GM18907 (cell line): ENCODE measurements around the gene RIPPLY3.

Source experiments
- ATAC-seq: cut with Tn5 transposase; IDR thresholded peaks from one replicate; pipeline ENCODE4 v1.9.1; 2021; ENCODE audit warnings: mild to moderate bottlenecking, moderate library complexity; ENCODE audit not compliant: unreplicated experiment

Gene RIPPLY3

DNA sequence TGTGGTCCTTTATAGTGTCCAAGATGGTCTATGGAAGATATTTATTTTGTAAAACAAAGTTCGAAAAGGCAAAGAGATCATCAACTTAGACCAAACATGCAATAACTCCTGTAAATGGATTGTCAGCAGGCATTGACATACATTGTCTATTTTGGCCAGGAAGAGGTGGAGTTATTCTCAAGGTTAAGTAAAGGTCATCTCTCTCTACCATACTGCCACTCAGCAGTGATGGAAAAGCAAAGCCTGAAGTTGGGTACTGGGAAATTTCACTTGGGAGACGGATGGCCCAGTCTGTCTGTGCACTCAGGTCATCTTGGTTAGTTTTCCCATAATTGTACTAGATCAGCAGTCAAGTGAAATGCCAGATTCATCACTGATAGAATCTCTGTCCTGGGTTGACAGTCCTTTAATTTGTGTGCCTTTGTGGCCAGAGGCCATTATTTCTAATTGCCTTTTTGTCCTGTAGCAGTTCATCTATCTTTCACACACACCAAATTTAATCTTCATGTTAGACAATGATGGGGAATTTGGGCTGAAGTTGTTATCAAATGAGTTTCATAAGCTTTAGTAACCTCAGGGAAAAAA, 48.9 kb downstream of the RIPPLY3 start:
- no peak for ATAC-seq

DNA sequence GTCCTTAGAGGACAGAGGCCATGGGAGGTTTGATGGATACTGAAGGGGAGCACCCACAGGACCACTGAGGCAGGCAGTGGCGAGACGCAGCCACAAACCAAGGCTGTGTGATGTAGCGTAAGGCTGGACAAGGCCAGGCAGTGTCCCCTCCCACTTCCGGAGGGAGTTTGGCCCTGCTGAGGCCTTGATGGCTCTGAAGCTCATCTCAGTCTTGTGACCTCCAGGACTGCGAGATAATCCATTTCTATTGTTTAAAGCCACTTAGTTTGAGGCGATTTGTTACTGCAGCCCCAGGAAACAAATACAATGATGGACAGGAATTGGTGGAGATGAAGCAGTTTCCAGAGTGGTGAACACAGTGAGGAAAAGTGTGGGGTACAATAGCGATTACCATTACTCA, 51.1 kb downstream of the RIPPLY3 start:
- ATAC-seq = no peak

GRCh38 chr21:37058261-37058660, 51.8 kb downstream of the RIPPLY3 start:
- ATAC-seq = no peak

- ATAC-seq = no peak
These were observed 52.7 kb downstream of the RIPPLY3 start for GRCh38 chr21:37059181-37059580.

- no peak for ATAC-seq
These were observed 53.8 kb downstream of the RIPPLY3 start for GRCh38 chr21:37060296-37060695.

GRCh38 chr21:37061926-37062592, 55.6 kb downstream of the RIPPLY3 start:
- ATAC-seq = no peak

GRCh38 chr21:37062593-37062935, 56.1 kb downstream of the RIPPLY3 start:
- no peak for ATAC-seq

GRCh38 chr21:37063433-37063832, 56.9 kb downstream of the RIPPLY3 start:
- ATAC-seq = no peak

DNA sequence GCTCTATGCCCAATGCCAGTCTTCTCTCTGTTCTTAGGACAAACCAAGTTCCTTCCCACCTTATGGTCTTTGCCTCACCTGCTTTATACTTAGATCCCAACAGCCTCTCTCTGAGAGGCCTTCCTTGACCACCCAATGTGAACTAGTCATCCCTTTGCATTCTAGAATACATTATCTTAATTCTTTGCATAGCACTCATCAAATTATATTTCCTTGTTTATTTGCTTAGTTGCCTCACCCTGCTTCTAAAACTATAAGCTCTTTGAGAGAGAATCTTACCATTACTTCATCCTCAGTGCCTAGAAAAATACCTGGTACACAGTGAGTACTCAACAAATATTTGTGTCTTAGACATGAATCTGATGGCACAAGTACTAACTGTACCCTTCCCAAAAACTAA, 58.3 kb downstream of the RIPPLY3 start:
- ATAC-seq = no peak

GRCh38 chr21:37065561-37066177, 59.2 kb downstream of the RIPPLY3 start:
- no peak for ATAC-seq
